Putamen (tissue), 1 donor: Measurements from ENCODE around the gene RNF166.
A peak's percentile ranks its signal among the peaks of the same experiment; 100 is the strongest.

ENCODE experiments used
- DNase-seq: peaks from one replicate; pipeline ENCODE4 v3.0.0-alpha.2; 2016; ENCODE audit warnings: low spot score

The RNF166 gene

DNA sequence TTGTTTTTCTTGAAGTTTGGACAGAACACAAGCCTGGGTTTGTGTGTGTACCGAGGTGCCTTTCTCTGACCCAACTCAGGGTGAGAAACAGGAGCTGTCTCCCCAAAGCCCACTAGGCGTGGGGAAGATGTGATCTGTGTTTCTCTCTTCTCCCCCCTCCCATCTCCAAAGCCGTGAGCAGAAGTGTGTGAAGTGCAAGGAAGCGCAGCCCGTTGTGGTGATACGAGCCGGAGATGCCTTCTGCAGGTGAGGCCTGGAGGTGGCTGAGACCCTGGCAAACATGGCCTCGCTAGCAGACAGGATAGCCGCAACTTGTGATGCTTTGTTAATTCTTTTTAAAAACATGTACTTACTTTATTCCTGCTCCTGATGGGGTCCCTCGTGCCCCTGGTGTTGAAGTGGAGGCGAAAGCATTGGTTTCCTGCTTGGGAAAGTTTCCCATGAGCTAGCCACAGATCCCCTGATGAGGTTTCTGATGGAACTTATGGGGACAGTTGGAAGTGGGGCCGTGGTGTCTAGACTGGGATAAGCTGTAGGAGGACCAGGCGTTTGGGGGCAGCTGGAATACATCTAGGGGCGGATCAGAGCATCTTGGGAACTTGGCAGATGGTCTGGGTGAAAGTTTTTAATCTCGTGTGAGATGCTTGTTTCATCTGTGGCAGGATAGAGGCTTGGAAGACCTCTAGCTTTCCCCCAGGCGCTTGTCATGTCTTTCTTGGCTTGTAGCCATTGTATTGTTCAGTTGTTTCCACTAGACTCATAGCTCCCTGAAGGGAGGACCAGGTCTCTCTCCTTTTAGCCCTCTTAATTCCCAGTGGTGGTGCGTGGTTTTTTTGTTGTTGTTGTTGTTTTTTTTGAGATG, 988 bp upstream of the RNF166 start:
- no peak for DNase-seq

DNA sequence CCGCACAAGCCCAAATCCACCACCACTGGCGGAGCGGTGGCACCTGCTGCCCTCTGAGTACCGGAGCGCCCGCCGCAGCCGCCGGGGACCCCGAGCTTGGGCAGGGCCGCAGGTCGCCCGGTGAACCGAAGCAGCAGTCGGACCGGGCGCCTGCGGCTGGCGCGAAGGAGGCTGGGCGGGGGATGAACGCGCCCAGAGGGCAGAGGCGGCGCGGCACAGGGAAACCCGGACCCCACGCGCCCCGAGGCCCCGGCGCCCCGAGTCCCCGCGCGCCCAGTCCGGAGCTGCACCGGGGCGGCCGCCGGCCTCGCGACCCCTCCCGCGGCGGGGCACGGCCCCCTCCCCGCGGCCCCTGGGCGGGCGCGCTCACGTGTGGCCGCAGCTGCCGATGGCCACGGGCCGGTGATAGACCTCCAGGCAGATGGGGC, 393 bp downstream of the RNF166 start:
- no peak for DNase-seq

DNA sequence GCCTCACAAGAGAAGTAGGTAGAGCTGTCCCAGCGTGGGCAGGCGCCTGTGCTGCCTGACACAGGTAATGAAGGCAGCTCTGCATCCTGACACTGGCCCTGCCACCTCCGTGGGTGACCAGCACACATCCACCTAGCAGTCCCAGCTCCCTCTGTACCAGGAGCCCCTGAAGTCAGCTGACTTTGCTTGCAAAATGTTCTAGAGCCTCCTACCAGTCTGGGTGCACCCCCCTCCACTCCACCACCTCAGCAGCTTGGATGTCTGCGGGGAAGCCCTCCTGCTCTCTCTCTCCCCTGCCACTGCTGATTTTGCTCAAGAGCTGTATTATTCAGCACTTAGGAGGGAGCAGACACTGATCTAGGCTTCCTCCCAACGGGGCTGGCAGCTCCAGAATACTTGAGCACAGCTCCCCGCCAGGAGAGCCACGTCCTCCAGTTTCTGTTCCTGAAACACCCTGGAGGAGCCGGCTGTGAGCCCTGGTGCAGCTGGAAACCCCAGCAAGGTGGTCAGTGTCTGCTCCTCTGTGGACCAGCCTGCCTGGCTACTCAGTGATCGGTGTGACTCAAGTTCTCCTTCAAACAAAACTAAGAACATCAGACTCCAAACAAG, 1.0 kb downstream of the RNF166 start:
- peak; percentile 56 for DNase-seq

- DNase-seq, result peak; percentile 42
Measured at GRCh38 chr16:88703486-88704309, 2.5 kb downstream of the RNF166 start.

DNA sequence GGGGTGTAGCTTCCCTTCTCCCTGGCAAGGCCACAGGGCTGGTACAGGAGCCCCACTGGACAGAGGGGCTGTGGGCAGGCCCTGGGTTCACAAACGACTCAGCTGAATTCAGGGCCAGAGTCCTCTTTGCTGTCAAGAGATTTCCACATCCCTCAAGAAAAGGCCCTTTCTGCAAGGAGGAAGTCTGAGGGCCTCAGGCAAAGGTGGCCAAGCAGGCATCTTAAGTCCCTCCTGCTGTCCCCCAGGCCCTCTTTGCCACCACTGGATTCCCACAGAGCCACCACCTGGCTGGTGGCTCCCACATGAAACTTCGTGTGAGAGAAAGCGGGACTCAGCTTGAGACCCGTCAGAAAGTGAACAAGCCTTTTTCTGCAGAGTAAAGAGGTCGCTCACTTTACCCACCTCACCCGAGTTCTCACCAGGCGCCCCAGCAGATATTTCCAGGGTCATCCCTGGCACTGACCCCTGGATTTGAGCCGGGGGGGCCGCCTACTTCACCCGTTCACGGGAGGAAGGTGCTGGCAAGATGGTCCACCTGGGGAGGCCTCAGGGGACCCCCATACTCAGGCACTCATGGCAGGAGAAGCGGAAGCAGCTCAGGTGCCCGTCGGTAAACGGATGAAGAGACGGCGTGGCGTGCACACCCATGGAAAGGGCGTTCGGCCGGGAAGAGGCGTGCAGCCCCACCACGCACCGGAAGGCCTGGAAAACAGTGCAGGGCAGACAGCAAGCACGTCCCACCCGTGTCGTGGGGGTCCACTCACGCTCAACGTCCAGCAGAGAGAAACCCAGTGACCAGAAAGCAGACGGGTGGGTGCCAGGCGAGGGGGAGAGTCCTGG, 3.6 kb downstream of the RNF166 start:
- no peak for DNase-seq

DNA sequence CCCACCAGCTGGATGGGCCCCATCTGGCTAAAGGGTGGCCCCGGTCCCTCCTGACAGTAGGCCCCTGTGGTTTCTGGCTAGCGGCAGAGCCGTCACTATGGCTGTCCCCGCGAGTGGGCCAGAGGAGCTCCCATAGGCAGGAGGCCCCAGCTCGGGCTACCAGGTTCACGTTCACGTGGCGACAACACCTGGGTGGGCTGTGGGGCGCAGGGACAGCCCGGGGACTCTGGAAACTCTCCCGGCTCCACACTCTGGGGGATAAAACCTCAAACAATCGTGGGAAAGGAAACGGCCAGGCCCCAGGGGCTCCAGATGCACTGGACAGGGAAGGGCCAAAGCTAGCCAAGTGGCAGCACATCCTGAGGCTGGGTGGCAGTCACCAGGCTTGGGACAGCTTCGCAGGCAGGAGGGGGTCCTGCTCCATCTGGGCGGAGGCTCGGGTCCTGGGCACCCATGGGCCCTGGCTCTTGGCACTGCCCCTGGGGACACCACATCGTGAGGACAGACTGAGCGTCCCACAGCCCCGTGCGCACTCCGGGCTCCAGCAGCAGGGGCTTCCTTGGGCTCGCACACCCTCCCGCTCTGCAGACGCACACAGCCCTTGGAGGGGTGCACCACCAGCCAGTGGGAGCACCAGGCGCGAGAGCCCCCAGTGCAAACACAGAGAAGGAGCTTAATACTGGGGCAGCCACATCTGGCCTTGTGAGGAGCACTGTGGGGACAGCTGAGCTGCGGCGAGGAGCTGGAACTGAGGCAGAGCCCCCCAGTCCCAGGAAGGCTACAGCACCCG, 4.4 kb downstream of the RNF166 start:
- no peak for DNase-seq

- peak; percentile 53 for DNase-seq
Measured at GRCh38 chr16:88700636-88701482, 5.3 kb downstream of the RNF166 start.

DNA sequence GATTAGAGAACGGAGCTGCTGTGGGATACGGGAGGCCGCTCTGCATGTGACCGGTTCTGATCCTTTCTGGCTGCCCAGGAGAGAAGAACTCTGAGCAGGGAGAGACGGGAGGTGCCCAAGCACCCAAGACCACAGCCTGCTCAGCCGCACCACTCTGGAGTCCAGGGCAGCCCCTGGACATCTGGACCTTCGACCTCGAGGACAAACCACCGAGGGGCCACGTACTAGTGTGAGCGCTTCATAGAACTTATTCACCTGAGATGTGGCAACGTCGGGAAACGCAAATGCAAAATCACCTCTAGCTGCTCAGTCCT, 5.9 kb downstream of the RNF166 start:
- no peak for DNase-seq

- no peak for DNase-seq
Measured at GRCh38 chr16:88699180-88699579, 7.0 kb downstream of the RNF166 start.

DNA sequence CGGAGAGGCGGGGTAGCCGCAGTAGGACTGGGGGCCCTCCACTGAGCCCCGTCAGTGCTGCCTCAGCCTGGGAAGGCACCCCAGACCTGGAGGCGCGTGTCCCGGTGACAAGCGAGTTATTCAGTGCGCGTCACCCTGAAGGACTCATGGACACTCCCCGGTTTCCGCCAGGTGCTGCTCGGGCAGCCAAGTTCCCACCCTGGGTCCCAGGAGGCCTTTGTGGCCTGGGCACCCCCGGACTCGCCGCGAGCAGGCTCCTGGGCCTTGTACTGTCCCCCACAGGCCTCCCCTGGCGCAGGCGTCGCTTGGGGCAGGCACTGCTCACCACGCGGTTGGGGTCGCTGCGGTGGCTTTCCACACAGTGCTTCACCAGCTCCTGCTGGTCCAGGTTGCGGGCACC, 7.6 kb downstream of the RNF166 start:
- DNase-seq, result no peak

DNA sequence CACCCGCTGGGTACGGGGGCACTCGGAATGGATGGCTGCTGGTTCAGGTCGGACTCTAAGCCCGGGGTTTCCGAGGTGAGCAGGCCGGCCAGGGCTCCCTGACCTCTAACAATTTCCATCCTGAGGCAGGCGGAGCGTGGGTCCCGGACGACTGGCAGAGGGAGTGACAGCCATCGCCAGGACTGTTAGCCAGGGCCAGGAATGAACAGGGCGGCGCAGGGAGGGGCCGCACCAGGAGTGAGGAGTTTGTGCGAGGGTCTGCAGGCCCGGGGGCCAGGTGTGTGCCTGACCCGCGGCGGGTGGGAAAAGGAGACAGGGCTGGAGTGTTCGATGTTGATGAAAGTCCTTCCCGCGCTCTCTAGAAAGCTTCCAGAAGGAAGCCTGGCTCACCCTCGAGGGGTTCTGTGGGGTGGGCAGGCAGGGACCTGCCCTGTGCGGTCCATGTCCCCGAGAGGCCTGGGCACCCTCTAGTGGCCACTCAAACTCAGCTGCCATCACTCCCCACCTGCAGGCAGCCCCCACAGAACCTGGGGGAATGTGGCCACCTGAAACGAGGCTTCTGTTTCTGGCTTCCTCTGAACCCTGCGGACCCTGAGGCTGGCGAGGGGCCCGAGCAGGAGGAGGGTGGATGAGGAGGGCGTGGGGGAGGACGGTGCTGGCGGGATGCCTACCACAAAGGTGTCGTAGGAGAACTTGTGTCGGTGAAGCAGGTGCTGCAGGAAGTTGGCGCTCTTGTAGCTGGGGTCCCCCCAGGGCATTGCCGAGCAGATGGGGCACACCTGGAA, 8.2 kb downstream of the RNF166 start:
- no peak for DNase-seq

DNA sequence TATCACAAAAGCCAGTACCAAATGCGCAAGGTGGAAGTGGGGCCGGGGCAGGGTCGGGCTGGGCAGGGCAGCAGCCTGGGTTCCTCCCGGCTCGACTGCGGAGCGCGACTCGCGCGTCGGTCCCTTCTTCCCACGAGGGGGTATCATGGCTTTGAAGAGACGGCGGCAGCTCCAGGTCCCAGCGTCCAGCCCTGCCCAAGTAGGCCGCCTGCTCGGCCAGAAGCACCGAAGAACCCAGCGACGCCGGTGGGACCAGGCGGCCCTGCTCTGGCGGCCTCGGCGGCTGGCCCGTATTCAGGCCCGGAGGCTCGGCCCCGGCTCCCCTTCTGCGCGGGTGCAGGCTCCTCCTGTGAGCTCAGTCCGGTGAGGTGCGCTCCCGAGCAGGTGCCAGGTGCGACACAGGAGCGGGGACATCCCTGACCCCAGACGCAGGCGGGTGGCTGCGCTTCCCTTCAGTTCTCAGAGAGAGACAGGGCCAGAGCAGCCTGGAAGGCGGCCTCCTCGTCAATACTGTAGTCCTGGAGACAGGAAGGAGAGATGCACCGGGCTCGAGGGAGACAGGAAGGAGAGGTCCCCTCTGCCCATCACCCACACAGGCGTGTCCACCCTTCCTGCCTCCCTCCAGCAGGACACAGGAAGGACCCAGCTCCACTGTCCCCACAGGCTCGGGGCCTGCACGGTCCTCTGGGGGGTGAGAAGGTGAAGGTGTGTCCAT, 8.9 kb downstream of the RNF166 start:
- DNase-seq, result no peak

- DNase-seq, result no peak
Measured at GRCh38 chr16:88696441-88696840, 9.8 kb downstream of the RNF166 start.

GRCh38 chr16:88695753-88696152, 10.5 kb downstream of the RNF166 start:
- no peak for DNase-seq

DNA sequence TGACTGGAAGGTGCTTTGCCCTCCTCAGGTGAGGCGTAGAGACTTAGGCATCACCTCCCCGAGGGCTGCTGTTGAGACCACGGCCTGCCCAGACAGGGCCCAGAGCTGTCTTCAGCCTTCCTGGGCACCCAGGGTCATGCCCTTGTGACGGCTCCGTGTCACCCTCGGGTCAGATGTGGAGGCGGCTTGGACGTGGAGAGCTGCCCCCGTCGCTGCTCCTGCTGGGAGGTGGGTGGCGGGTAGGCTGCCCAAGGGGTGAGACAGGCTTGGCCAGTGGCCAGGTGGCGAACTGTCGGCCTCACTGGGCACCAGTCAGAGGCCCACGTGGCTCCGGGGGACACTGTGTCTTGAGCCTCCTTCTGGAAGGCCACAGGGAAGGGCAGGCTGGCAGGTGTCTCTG, 11.0 kb downstream of the RNF166 start:
- DNase-seq, result no peak

DNA sequence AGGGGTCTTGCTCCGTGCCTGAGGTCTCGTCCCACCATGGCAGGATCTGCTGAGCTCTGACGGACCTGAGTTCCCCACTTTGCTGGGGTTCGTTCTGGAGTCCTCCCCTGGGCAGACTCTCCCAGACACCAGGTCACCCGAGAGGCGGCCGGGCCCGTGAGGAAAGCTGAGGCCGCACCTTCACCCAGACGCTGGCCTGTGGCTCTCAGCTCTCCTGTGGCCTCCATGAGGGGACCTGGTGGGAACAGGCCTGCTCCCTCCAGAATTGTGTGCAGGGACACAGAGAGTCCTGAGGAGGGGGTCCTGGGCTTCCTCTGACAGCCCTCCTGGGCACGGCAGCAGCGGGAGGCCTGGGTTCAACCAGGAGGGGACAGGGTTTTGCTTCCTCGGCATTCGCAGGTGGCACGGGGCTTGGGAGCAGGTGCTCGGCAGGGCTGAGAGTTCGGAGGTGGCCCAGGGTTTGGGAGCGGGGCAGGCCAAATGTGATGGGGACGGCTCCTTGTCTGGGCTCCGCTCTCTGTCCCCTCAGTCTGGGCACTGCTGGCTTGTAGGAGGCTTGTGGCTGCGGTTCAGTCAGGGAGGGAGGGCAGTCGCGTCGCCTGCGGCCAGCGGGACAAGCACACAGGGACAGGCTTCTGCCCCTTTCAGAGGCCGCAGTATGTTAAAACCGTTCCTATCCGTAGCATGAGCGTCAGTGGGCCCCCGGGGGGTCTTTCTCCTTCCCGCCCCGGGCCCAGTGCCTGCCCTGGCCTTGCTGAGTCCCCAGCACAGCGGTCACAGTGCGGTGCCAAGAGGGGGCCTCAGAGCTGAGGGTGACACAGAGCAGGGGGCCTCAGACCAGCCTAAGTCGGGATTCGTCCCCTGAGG, 11.8 kb downstream of the RNF166 start:
- no peak for DNase-seq

DNA sequence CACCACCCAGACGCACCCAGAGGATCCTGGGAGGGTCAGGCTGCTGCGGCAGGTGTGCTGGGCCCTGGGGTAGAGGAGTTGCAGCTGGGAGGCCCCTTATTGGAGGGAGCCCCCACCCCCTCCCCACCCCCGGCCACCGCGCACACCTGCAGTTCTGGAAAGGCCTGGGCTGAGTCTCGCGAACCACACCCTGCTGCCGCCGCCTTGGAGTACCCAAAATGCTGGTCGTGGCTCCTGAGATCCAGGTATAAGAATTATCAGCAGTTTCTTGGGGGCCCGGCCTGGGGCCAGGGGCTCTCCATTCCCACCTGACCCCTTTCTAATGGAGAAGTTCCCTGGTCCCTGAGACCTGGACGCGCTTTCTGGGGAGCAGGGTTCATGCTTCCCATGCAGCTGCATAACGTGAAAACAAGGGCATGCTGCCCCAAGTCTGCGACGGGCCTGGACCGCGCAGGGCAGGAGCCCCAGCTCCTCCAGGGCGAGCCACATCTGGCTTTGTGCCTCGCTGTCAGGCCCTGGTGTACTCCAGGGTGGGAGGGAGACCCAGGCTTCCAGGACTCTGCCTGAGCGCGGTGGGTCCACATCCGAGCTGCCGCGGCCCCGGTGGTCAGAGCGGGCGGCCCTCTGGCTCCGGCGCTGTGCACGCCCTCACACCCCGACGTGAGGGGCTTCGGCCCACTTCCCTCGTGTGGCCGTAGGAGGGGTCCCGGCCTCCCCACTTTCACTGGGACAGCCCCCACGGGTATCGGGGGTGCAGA, 12.6 kb downstream of the RNF166 start:
- no peak for DNase-seq
